Ishikawa (cell line): ENCODE results near the gene C12orf57.

ENCODE experiments used
- TF ChIP-seq, protein P1 (sequence below): IDR thresholded peaks from 2 replicates; pipeline ENCODE4 v1.6.1; 2012; ENCODE audit warnings: low read depth, mild to moderate bottlenecking
- TF ChIP-seq, protein P2 (sequence below): IDR thresholded peaks from 2 replicates; pipeline ENCODE4 v1.6.1; 2012

DNA sequence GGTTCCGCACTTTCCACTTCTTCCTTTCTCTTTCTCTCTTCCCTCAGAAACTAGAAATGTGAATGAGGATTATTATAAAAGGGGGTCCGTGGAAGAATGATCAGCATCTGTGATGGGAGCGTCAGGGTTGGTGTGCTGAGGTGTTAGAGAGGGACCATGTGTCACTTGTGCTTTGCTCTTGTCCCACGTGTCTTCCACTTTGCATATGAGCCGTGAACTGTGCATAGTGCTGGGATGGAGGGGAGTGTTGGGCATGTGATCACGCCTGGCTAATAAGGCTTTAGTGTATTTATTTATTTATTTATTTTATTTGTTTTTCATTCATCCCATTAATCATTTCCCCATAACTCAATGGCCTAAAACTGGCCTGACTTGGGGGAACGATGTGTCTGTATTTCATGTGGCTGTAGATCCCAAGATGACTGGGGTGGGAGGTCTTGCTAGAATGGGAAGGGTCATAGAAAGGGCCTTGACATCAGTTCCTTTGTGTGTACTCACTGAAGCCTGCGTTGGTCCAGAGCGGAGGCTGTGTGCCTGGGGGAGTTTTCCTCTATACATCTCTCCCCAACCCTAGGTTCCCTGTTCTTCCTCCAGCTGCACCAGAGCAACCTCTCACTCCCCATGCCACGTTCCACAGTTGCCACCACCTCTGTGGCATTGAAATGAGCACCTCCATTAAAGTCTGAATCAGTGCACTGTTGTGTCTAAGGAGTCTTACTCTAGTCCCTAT, 20.7 kb upstream of the C12orf57 start:
- TF ChIP-seq, protein P1, sequence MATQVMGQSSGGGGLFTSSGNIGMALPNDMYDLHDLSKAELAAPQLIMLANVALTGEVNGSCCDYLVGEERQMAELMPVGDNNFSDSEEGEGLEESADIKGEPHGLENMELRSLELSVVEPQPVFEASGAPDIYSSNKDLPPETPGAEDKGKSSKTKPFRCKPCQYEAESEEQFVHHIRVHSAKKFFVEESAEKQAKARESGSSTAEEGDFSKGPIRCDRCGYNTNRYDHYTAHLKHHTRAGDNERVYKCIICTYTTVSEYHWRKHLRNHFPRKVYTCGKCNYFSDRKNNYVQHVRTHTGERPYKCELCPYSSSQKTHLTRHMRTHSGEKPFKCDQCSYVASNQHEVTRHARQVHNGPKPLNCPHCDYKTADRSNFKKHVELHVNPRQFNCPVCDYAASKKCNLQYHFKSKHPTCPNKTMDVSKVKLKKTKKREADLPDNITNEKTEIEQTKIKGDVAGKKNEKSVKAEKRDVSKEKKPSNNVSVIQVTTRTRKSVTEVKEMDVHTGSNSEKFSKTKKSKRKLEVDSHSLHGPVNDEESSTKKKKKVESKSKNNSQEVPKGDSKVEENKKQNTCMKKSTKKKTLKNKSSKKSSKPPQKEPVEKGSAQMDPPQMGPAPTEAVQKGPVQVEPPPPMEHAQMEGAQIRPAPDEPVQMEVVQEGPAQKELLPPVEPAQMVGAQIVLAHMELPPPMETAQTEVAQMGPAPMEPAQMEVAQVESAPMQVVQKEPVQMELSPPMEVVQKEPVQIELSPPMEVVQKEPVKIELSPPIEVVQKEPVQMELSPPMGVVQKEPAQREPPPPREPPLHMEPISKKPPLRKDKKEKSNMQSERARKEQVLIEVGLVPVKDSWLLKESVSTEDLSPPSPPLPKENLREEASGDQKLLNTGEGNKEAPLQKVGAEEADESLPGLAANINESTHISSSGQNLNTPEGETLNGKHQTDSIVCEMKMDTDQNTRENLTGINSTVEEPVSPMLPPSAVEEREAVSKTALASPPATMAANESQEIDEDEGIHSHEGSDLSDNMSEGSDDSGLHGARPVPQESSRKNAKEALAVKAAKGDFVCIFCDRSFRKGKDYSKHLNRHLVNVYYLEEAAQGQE = no peak
- TF ChIP-seq, protein P2, sequence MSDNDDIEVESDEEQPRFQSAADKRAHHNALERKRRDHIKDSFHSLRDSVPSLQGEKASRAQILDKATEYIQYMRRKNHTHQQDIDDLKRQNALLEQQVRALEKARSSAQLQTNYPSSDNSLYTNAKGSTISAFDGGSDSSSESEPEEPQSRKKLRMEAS = no peak
